GM19438 (cell line): ENCODE results near the gene FOXD4.
"Not testable (repeated sequence)": the region's sequence is repeated elsewhere in the genome, so short reads cannot be mapped to it uniquely, and the experiment has no call there.

Source experiments
- ATAC-seq: cut with Tn5 transposase; IDR thresholded peaks from one replicate; pipeline ENCODE4 v1.9.1; 2021; ENCODE audit warnings: low read depth; ENCODE audit not compliant: unreplicated experiment

The FOXD4 gene

GRCh38 chr9:94323-94722 lies 23.9 kb downstream of the FOXD4 start:
- ATAC-seq = not testable (repeated sequence)

- not testable (repeated sequence) for ATAC-seq
These were observed 24.3 kb downstream of the FOXD4 start for GRCh38 chr9:93909-94308.

- ATAC-seq = not testable (repeated sequence)
These were observed 27.4 kb downstream of the FOXD4 start for GRCh38 chr9:90851-91250.

GRCh38 chr9:88396-89037 lies 29.7 kb downstream of the FOXD4 start:
- not testable (repeated sequence) for ATAC-seq

- not testable (repeated sequence) for ATAC-seq
These were observed 30.4 kb downstream of the FOXD4 start for GRCh38 chr9:87860-88259.

- not testable (repeated sequence) for ATAC-seq
These were observed 31.1 kb downstream of the FOXD4 start for GRCh38 chr9:87105-87504.

- ATAC-seq = not testable (repeated sequence)
These were observed 31.5 kb downstream of the FOXD4 start for GRCh38 chr9:86697-87096.

- ATAC-seq = not testable (repeated sequence)
These were observed 35.1 kb downstream of the FOXD4 start for GRCh38 chr9:82932-83689.

GRCh38 chr9:78333-78732 lies 39.9 kb downstream of the FOXD4 start:
- not testable (repeated sequence) for ATAC-seq

- ATAC-seq = not testable (repeated sequence)
These were observed 41.8 kb downstream of the FOXD4 start for GRCh38 chr9:76389-76788.

GRCh38 chr9:73900-74525 lies 44.2 kb downstream of the FOXD4 start:
- not testable (repeated sequence) for ATAC-seq

GRCh38 chr9:73076-73899 lies 44.9 kb downstream of the FOXD4 start:
- ATAC-seq = not testable (repeated sequence)
